Measurements from ENCODE around the gene LMO4. TPM values are rescaled to one million over a fixed set of nuclear protein-coding genes. Genes with fewer than 3 reads are reported as not detected.
A peak's percentile ranks its signal among the peaks of the same experiment; 100 is the strongest.

Gene LMO4
- total RNA-seq, 2 donors from 2014 or later, result 38.3 to 49.3 TPM

DNA sequence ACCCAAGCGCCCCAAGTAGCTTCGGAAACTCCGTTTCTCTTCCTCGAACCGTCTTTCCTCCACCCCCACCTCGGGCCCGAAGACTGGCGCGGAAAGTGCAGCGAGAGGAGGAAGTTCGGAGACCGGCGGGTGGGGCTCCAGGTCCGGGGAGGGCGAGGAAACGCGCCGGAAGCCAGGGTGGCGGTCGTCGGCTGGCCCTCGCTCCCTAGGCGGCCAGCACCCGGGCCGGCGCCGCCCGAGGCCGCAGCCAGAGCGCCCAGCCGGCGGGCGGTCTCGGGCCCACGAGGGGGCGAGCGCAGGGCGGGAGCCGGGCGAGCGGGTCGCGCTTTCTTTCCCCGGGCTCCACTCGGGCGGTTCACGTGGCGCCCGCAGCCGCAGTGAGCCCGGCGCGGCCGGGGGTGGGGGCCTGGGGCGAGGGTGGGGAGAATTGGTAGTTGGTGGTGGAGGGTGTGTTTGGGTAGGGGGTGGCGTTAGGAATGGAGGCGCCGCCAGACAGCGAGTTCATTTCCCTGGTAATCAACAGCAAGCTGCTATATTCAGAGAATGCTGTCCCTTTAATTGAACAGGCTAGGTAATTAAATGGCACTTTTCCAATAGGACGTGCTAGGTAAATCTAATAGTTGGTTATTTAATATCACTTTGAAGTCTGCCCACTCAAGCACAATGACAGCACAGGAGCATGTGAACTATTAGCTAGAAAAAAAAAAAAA is 6.7 kb downstream of the LMO4 start:
- H3K9ac ChIP-seq (ENCODE audit: extremely low read depth, low read length, poor library complexity, severe bottlenecking), result peak overlapping the region; percentile 34
- WGBS, 2 experiments (ENCODE audit: insufficient coverage in 1 of 2, insufficient read length in 1 of 2), result 0 to 1% methylated on average over 12 to 56 of the region's 60 CpGs

DNA sequence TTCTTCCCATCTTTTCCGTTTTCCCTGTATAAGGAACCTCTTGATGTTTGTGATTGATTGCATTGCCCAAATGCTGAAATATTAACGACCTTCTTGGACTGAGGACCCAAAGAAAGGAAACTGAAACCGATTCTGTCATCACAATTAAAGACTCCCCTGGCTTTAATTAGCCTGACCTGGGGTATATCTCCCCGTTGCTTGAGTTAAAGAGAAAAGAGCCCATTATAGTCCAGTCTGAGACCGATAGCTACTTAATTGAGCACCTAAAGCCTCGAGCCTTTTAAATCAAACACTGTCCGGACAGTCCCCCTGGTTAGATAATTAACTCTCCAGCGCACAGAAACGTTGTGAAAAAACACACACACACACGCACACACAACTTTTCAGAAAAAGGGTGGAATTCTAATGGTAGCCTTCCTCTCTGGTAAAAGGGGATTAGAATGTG is 8.0 kb downstream of the LMO4 start:
- Mint-ChIP-seq H3K27ac (no peak overlapping the region), H3K27me3 (ENCODE audit: insufficient read depth) (no peaks in the 10 kb centered on the region), H3K4me3 (no peak overlapping the region), H3K36me3 (ENCODE audit: low read depth) (peaks cover 46% of the 10 kb centered on the region), H3K4me1 (peaks cover 39% of the 10 kb centered on the region), H3K9me3 (no peaks in the 10 kb centered on the region)
- H3K9ac ChIP-seq (ENCODE audit: extremely low read depth, low read length, poor library complexity, severe bottlenecking), result no peak overlapping the region
- no peaks in the 10 kb centered on the region for H3K27me3 ChIP-seq (ENCODE audit: control insufficient read depth, insufficient read depth, low read length, poor library complexity, severe bottlenecking)
- H3K36me3 ChIP-seq (ENCODE audit: control insufficient read depth, insufficient read depth, low read length), result peaks cover 33% of the 10 kb centered on the region
- 85 to 93% methylated on average over 4 to 10 of the region's 10 CpGs for WGBS, 2 experiments (ENCODE audit: insufficient coverage in 1 of 2, insufficient read length in 1 of 2)
- TF ChIP-seq, protein P1, sequence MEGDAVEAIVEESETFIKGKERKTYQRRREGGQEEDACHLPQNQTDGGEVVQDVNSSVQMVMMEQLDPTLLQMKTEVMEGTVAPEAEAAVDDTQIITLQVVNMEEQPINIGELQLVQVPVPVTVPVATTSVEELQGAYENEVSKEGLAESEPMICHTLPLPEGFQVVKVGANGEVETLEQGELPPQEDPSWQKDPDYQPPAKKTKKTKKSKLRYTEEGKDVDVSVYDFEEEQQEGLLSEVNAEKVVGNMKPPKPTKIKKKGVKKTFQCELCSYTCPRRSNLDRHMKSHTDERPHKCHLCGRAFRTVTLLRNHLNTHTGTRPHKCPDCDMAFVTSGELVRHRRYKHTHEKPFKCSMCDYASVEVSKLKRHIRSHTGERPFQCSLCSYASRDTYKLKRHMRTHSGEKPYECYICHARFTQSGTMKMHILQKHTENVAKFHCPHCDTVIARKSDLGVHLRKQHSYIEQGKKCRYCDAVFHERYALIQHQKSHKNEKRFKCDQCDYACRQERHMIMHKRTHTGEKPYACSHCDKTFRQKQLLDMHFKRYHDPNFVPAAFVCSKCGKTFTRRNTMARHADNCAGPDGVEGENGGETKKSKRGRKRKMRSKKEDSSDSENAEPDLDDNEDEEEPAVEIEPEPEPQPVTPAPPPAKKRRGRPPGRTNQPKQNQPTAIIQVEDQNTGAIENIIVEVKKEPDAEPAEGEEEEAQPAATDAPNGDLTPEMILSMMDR (conservative IDR thresholded peaks at IDR 0.05), result no peak
- H3K4me1 ChIP-seq (ENCODE audit: control insufficient read depth, insufficient read depth, low read length), result peaks cover 2% of the 10 kb centered on the region
- DNase-seq, result no peak
- H3K4me3 ChIP-seq (ENCODE audit: low read length), result no peak overlapping the region
- no peak overlapping the region for H3K27ac ChIP-seq (ENCODE audit: low read depth, low read length)
- H3K9me3 ChIP-seq (ENCODE audit: control insufficient read depth, low read length), result no peaks in the 10 kb centered on the region

More for the DNA sequence above, 6.7 kb downstream of the LMO4 start:
- H3K27me3 Mint-ChIP-seq (ENCODE audit: insufficient read depth), result no peaks in the 10 kb centered on the region
- H3K27ac Mint-ChIP-seq, result peak overlapping the region; percentile 88
- H3K9me3 ChIP-seq (ENCODE audit: control insufficient read depth, low read length), result no peaks in the 10 kb centered on the region
- H3K9me3 Mint-ChIP-seq, result no peaks in the 10 kb centered on the region
- peaks cover 40% of the 10 kb centered on the region for H3K4me1 Mint-ChIP-seq
- H3K36me3 ChIP-seq (ENCODE audit: control insufficient read depth, insufficient read depth, low read length), result peaks cover 19% of the 10 kb centered on the region
- H3K36me3 Mint-ChIP-seq (ENCODE audit: low read depth), result peaks cover 33% of the 10 kb centered on the region
- no peaks in the 10 kb centered on the region for H3K27me3 ChIP-seq (ENCODE audit: control insufficient read depth, insufficient read depth, low read length, poor library complexity, severe bottlenecking)
- peak overlapping the region; percentile 80 for H3K4me3 ChIP-seq (ENCODE audit: low read length)
- peak; percentile 80 for DNase-seq
- TF ChIP-seq, protein P1 (conservative IDR thresholded peaks at IDR 0.05), result no peak
- peak overlapping the region; percentile 72 for H3K4me3 Mint-ChIP-seq
- H3K27ac ChIP-seq (ENCODE audit: low read depth, low read length), result no peak overlapping the region
- peaks cover 2% of the 10 kb centered on the region for H3K4me1 ChIP-seq (ENCODE audit: control insufficient read depth, insufficient read depth, low read length)

DNA sequence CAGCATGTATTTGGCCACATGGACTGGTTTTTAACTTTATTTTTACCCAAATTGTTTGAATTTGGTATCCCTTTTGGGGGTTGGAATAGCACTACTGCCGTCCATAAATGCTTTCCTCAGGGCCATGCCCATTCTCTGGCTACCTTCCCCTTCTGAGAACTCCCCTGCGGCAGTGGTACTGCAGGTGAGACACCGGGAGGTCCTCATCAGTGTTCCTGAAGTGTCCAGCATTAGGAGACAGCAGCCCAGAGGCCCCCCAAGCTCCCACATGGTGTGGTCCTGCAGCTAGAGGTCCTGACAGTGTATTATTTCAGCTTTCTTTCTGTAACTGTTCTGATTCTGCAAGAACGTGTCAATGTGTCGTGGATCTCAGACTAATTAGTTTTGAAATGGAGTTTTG is 8.9 kb downstream of the LMO4 start:
- WGBS, 2 experiments (ENCODE audit: insufficient coverage in 1 of 2, insufficient read length in 1 of 2), result 92 to 95% methylated on average over 4 to 5 of the region's 5 CpGs
- H3K27me3 Mint-ChIP-seq (ENCODE audit: insufficient read depth), result no peaks in the 10 kb centered on the region
- Histone ChIP-seq H3K9ac (ENCODE audit: extremely low read depth, low read length, poor library complexity, severe bottlenecking) (no peak overlapping the region), H3K4me3 (ENCODE audit: low read length) (no peak overlapping the region), H3K4me1 (ENCODE audit: control insufficient read depth, insufficient read depth, low read length) (no peaks in the 10 kb centered on the region), H3K27me3 (ENCODE audit: control insufficient read depth, insufficient read depth, low read length, poor library complexity, severe bottlenecking) (no peaks in the 10 kb centered on the region), H3K27ac (ENCODE audit: low read depth, low read length) (no peak overlapping the region), H3K36me3 (ENCODE audit: control insufficient read depth, insufficient read depth, low read length) (peaks cover 42% of the 10 kb centered on the region), H3K9me3 (ENCODE audit: control insufficient read depth, low read length) (no peaks in the 10 kb centered on the region)
- H3K4me3 Mint-ChIP-seq, result no peak overlapping the region
- TF ChIP-seq, protein P1 (conservative IDR thresholded peaks at IDR 0.05), result no peak
- DNase-seq, result no peak
- H3K9me3 Mint-ChIP-seq, result no peaks in the 10 kb centered on the region
- no peak overlapping the region for H3K27ac Mint-ChIP-seq
- H3K36me3 Mint-ChIP-seq (ENCODE audit: low read depth), result peaks cover 47% of the 10 kb centered on the region
- peaks cover 33% of the 10 kb centered on the region for H3K4me1 Mint-ChIP-seq

All from endodermal cell (in vitro differentiated cells).